Caco-2 (cell line): Measurements from ENCODE around the gene MYT1. TPM values are rescaled to one million over a fixed set of nuclear protein-coding genes. Genes with fewer than 3 reads are reported as not detected.

Experiments
- BruUV-seq: library from RNA; stranded (reverse); fragments of 400-500 nt; replicated peaks from 2 replicates; lab custom pipeline; 2021; lab: Mats Ljungman, UMichigan
- CTCF ChIA-PET: fragments of 300-600 bp; sonication (Branson Sonifier 250); formaldehyde crosslinking; loops from one replicate; lab custom pipeline; 2022; ENCODE audit warnings: antibody characterized with exemption; lab: Charles Lee
- POLR2A ChIA-PET: fragments of 300-600 bp; sonication (Branson Sonifier 250); formaldehyde crosslinking; loops from one replicate; lab custom pipeline; 2022; ENCODE audit warnings: antibody characterized with exemption; lab: Charles Lee
- DNase-seq, 2 experiments: peaks; one replicate each; pipeline versions ENCODE4 v3.0.0 to v3.0.0-alpha.2; 2020 to 2022
- H3K27me3 ChIP-seq: replicated peaks from 2 replicates; pipeline ENCODE4 v1.6.0; 2011; ENCODE audit warnings: low read length; ENCODE audit not compliant: control insufficient read depth, insufficient read depth
- H3K36me3 ChIP-seq: 2 replicates; pipeline ENCODE4 v1.5.1; 2011; ENCODE audit warnings: low read length; ENCODE audit not compliant: control insufficient read depth, insufficient read depth
- H3K4me1 ChIP-seq: fragments of 250-450 bp; sonication (Bioruptor Pico); 2 replicates; pipeline ENCODE4 v1.5.1; 2020; ENCODE audit warnings: mild to moderate bottlenecking
- H3K4me3 ChIP-seq: 2 replicates; pipeline ENCODE4 v1.5.1; 2011; ENCODE audit warnings: low read depth, mild to moderate bottlenecking, control low read depth, low read length
- H3K9me3 ChIP-seq: fragments of 250-450 bp; sonication (Bioruptor Pico); 2 replicates; pipeline ENCODE4 v1.5.1; 2020; ENCODE audit warnings: mild to moderate bottlenecking, moderate library complexity
- H3K27ac Mint-ChIP-seq: one replicate; pipeline ENCODE4 v1.8.0; 2022; ENCODE audit warnings: mixed read lengths; ENCODE audit not compliant: unreplicated experiment
- H3K27me3 Mint-ChIP-seq: one replicate; pipeline ENCODE4 v1.8.0; 2022; ENCODE audit warnings: mixed read lengths; ENCODE audit not compliant: insufficient read depth, unreplicated experiment
- H3K36me3 Mint-ChIP-seq: one replicate; pipeline ENCODE4 v1.8.0; 2022; ENCODE audit warnings: mild to moderate bottlenecking, mixed read lengths; ENCODE audit not compliant: insufficient read depth, unreplicated experiment
- H3K4me1 Mint-ChIP-seq: one replicate; pipeline ENCODE4 v1.8.0; 2022; ENCODE audit warnings: low read depth, mixed read lengths; ENCODE audit not compliant: unreplicated experiment
- H3K4me3 Mint-ChIP-seq: one replicate; pipeline ENCODE4 v1.8.0; 2022; ENCODE audit warnings: mild to moderate bottlenecking, moderate library complexity, mixed read lengths; ENCODE audit not compliant: unreplicated experiment
- H3K9me3 Mint-ChIP-seq: one replicate; pipeline ENCODE4 v1.8.0; 2022; ENCODE audit warnings: mixed read lengths; ENCODE audit not compliant: unreplicated experiment
- intact Hi-C: fragments of 100-400 bp; cut with micrococcal nuclease; formaldehyde crosslinking; loops from one replicate; pipeline ENCODE4 v1.10.0; 2022; ENCODE audit not compliant: unreplicated experiment
- total RNA-seq: library from RNA; stranded (reverse); gene quantifications from 2 replicates; pipeline ENCODE4 v1.2.3, GENCODE V29; 2022
- TF ChIP-seq, protein P1 (sequence below), 2 experiments: fragments of 200-600 bp in 1 of 2; IDR thresholded peaks; 1 replicate in 1 of 2; 2 replicates in 1 of 2; pipeline versions ENCODE4 v1.5.1 to v1.8.0; 2011 to 2022; ENCODE audit warnings: antibody characterized with exemption in 1 of 2, control low read depth in 1 of 2, inconsistent platforms in 1 of 2, low read depth in 1 of 2, low read length in 1 of 2, mild to moderate bottlenecking in 1 of 2, moderate library complexity in 1 of 2; ENCODE audit not compliant: insufficient read depth in 1 of 2, severe bottlenecking in 1 of 2, unreplicated experiment in 1 of 2

Gene MYT1
- total RNA-seq, 1 experiment from 2014 or later = 0.25 TPM

DNA sequence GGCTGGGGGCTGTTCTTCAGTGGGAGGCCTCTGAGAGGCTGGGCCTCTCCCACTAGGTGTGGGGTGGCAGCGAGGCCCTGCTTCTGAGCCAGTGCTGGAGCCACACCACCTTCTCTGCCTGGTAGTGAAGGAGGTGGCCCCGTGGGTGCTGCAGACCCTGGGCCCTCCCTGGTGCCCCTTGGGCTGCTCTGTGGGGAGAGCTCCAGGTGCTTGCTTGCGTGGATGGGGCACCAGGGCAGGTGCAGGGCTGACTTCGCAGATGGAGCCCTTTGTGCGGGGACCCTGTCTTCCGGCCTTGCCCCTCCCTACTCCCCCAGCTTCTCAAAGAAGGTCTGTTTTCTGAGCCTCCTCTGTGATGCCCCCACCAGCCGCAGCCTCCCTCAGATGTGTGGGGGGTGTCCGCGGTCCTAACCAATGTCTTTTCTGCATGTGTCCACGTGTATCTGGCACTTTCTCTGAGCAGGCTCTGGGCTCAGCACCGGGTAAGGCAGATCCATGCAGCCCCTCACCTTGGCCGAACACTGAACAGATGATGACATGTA lies 17.2 kb upstream of the MYT1 start:
- Mint-ChIP-seq H3K27me3 (peaks cover 13% of the 10 kb centered on the region), H3K36me3 (no peaks in the 10 kb centered on the region), H3K4me3 (no peak overlapping the region), H3K4me1 (no peaks in the 10 kb centered on the region), H3K27ac (no peak overlapping the region), H3K9me3 (peaks cover 18% of the 10 kb centered on the region)
- Histone ChIP-seq H3K36me3 (no peaks in the 10 kb centered on the region), H3K27me3 (no peaks in the 10 kb centered on the region; the same call in 1 of the 2 replicates), H3K9me3 (peaks cover 24% of the 10 kb centered on the region), H3K4me1 (no peaks in the 10 kb centered on the region), H3K4me3 (no peak overlapping the region)
- intact Hi-C loops = no loop called here
- POLR2A ChIA-PET = no interaction called here
- TF ChIP-seq, protein P1, sequence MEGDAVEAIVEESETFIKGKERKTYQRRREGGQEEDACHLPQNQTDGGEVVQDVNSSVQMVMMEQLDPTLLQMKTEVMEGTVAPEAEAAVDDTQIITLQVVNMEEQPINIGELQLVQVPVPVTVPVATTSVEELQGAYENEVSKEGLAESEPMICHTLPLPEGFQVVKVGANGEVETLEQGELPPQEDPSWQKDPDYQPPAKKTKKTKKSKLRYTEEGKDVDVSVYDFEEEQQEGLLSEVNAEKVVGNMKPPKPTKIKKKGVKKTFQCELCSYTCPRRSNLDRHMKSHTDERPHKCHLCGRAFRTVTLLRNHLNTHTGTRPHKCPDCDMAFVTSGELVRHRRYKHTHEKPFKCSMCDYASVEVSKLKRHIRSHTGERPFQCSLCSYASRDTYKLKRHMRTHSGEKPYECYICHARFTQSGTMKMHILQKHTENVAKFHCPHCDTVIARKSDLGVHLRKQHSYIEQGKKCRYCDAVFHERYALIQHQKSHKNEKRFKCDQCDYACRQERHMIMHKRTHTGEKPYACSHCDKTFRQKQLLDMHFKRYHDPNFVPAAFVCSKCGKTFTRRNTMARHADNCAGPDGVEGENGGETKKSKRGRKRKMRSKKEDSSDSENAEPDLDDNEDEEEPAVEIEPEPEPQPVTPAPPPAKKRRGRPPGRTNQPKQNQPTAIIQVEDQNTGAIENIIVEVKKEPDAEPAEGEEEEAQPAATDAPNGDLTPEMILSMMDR (IDR thresholded peaks at IDR 0.05; ENCODE audit: insufficient read depth in 1 of 2, low read depth in 1 of 2, low read length in 1 of 2, severe bottlenecking in 1 of 2, unreplicated experiment in 1 of 2) = no peak
- BruUV-seq = no TSS peak
- DNase-seq = peak in 1 of 2 experiments; percentile 39
- CTCF ChIA-PET = no interaction called here

DNA sequence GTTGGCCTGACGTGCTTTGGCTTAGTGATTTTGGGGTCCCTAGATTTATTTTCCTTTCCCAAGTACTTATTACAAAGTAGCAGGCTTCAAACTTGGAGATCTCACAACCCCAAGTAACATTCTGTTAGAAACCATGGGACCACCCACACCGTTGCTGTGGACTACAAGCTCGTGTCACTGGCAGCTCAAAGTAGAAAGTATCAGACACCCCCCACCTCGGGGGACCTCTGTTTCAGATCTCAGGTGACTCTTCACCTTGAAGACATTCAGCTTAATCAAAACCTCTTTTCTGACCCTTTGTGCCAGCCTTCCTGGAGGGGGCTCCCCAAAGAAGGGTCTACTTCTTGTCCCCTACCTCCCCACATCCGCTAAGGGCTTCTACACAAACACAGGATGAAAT lies 15.7 kb upstream of the MYT1 start:
- ChIA-PET CTCF (no interaction called here), POLR2A (no interaction called here)
- no peaks in the 10 kb centered on the region for H3K36me3 ChIP-seq
- H3K9me3 ChIP-seq = peaks cover 24% of the 10 kb centered on the region
- H3K4me1 Mint-ChIP-seq = no peaks in the 10 kb centered on the region
- no peak overlapping the region for H3K4me3 ChIP-seq
- H3K4me3 Mint-ChIP-seq = no peak overlapping the region
- H3K36me3 Mint-ChIP-seq = no peaks in the 10 kb centered on the region
- TF ChIP-seq, protein P1 (IDR thresholded peaks at IDR 0.05; ENCODE audit: insufficient read depth in 1 of 2, low read depth in 1 of 2, low read length in 1 of 2, severe bottlenecking in 1 of 2, unreplicated experiment in 1 of 2) = no peak
- intact Hi-C loops = no loop called here
- H3K4me1 ChIP-seq = no peaks in the 10 kb centered on the region
- peaks cover 18% of the 10 kb centered on the region for H3K9me3 Mint-ChIP-seq
- peaks cover 9% of the 10 kb centered on the region for H3K27me3 Mint-ChIP-seq
- peak in 1 of 2 experiments; percentile 17 for DNase-seq
- H3K27ac Mint-ChIP-seq = no peak overlapping the region
- no TSS peak for BruUV-seq
- H3K27me3 ChIP-seq = no peaks in the 10 kb centered on the region

DNA sequence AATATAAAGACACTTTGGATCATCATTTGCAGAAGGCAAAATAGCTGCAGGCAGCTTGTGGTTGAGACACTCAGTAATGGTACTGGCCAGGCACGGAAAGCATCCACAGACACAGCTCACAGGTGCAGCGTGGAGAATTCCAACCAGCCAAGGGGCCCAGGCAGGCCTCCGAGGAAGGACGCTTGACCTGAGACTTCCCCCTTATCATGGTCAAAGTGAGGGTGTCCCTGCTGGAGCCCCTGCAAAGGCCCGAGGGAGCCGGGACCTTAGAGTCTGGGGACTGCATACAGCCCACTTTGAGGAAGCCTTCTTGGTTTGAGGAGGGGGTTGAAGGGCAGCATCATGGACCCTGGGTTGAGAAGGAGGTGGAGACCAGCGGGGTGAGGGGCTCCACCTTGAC lies 15.1 kb upstream of the MYT1 start:
- no peak for DNase-seq
- no peak overlapping the region for H3K4me3 Mint-ChIP-seq
- Histone ChIP-seq H3K36me3 (no peaks in the 10 kb centered on the region), H3K9me3 (peaks cover 19% of the 10 kb centered on the region), H3K4me1 (no peaks in the 10 kb centered on the region), H3K27me3 (no peaks in the 10 kb centered on the region), H3K4me3 (no peak overlapping the region)
- ChIA-PET CTCF (no interaction called here), POLR2A (no interaction called here)
- H3K4me1 Mint-ChIP-seq = no peaks in the 10 kb centered on the region
- no peak overlapping the region for H3K27ac Mint-ChIP-seq
- peaks cover 10% of the 10 kb centered on the region for H3K27me3 Mint-ChIP-seq
- TF ChIP-seq, protein P1 (IDR thresholded peaks at IDR 0.05; ENCODE audit: insufficient read depth in 1 of 2, low read depth in 1 of 2, low read length in 1 of 2, severe bottlenecking in 1 of 2, unreplicated experiment in 1 of 2) = no peak
- intact Hi-C loops = no loop called here
- H3K9me3 Mint-ChIP-seq = peaks cover 15% of the 10 kb centered on the region
- no peaks in the 10 kb centered on the region for H3K36me3 Mint-ChIP-seq
- no TSS peak for BruUV-seq
